AG08395 (cell line): ENCODE results near the gene SYNJ2.
A peak's percentile ranks its signal among the peaks of the same experiment; 100 is the strongest.

Source experiments
- DNase-seq: peaks from one replicate; pipeline ENCODE4 v3.0.0; 2012; ENCODE audit warnings: mixed read lengths, low spot score

SYNJ2 gene

DNA sequence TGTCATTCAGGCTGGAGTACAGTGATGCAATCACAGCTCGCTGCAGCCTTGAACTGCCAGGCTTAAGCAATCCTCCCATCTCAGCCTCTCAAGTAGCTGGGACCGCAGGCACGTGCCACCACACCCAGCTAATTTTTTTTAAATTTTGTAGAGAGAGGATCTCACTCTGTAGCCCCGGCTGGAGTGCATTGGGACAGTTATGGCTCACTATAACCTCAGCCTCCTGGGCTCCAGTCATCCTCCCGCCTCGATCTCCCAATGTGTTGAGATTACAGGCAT lies 99.9 kb downstream of the SYNJ2 start:
- no peak for DNase-seq

DNA sequence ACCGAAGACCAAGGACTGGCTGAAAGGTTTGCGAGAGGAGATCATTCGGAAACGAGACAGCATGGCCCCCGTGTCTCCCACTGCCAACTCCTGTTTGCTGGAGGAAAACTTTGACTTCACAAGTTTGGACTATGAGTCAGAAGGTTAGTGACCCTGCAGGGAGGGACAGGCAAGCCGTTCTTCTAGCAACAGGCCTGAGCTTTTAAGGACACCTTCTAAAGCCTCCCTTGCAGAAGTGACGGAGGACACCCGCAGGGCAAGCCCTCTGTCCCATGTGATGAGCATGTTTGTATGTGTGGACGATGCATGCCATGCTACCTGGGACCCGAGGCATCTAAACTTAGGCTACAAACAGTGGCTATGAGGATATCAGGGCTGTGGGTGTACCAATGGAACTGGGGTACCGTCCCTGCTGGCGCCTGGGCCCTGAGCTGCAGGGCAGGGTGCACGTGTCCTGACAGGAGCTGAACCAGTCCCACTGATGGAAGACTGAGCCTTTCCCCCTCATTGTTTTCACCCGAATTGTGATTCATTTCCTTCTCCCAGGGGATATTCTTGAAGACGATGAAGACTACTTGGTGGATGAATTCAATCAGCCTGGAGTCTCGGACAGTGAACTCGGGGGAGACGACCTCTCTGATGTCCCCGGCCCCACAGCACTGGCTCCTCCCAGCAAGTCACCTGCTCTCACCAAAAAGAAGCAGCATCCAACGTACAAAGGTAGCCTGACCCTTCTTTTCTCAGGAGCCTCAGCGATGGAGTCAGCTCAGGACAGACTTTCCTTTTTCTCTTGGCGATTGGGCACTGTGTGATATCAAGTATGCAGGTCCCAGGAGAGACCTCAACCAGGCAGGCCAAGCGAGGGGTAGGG lies 102.0 kb downstream of the SYNJ2 start:
- DNase-seq = no peak

DNA sequence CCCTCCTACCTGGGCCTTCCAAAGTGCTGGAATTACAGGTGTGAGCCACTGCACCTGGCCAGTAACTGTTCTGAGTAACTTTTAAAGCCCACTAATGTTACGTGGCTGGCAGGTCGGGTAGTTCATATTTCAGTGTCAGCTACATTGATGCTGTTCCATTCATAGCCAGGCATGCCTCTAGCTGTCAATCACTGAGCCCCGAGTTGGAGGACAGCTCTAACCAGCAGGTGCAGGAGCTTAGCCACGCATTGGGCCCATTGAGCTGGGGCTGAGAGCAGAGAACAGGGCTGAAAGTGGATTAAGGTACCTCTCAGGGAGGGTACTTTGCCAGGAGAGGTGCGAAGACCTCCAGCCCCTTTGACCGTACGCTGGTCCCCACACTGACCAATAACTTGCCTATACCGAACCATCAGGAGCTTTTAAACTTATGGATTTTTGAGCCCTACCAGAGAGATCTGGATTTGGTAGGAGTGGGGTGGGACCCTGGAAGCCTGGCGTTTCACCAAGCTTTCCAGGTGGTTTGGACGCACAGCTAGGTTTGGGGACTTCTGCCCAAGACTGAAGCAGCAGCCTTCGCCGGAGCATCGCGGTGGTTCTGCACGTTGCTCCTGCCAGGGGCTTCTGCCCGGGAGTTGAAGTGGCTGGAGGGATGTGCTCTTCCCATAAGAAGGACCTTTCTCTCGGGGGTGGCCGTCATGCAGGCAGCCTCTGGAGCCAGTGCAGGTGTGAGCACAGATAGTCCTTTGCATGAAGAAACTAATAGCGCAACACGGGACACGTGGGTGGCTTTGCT lies 103.8 kb downstream of the SYNJ2 start:
- DNase-seq = no peak

DNA sequence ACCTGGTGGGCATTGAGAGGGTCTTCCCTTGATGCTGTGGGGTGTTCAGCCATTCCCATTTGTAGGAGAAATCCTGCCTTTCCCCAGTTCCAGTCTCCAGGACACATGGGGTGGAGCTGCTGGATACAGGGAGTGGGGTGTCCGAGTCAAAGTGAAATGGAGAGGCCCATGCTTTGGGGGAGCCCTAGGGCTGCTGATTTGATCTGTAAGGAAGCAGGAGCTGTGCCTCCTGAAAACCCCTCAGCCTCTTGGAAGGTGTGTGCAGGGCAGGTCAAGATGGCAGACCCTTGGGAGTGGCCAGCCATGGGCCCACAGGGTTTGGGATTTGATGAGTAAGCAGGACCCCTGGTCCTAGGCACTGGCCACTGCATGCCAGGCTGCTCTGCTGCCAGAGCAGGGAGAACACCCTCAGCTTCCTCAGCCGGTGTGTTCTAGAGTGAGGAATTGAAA lies 104.4 kb downstream of the SYNJ2 start:
- no peak for DNase-seq

DNA sequence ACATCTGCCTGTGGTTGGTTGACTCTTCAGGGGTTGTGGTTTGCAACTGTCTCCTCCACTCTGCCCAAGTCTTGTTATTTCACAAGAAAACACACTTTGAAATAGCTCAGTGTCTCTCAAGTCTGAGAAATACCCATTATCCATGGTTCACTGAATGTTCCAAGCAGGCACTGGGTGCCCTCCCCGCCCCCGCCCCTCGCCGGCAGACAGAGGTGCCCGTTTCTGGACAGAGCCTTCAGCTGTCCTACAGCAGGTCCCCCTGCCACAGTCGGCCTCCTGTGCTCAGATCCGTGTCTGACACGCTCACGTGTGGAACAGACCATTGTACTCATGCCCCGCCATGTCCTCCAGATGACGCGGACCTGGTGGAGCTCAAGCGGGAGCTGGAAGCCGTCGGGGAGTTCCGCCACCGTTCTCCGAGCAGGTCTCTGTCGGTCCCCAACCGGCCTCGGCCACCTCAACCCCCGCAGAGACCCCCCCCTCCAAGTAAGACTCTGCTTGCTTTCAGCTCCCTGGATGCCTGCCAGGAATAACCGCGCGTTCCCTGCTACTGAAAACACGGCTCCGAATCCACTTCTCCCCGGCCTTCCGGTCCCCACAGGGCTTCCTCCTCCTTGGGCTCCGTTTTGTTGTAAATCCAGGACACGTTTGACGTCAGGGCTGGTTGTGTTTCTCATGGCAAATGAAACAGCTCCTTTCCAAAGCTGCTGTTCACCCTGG lies 105.0 kb downstream of the SYNJ2 start:
- DNase-seq = peak; percentile 86

DNA sequence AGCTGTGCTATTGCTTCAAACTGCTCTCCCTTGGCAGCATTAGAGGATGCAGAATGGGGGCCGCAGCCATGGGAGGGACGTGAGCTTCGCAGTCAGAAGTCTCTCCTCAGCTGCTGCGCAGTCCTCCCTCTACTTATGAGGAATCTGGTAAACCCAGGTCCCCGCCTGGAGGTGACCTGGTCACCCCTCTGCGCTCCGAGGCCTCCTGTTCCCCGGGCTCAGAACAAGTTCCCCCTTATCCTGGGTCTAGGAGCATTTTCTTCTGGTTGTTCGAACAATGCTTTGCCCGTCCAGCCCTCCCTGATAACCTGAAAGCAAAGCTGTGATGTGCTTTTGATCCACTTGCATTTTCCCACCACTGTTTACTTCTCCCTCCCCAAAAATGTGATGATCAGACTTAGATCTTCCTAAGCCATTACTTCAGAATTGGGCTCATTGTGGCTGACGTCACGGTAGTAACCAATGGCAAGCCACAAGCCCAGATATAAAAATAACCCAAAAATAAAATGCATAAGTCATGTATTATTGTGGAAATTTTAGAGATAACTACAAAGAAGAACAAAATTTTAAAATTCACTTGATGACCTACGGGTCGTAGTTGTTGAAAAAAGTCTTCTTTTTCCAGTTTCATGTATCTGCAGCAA lies 105.7 kb downstream of the SYNJ2 start:
- no peak for DNase-seq

DNA sequence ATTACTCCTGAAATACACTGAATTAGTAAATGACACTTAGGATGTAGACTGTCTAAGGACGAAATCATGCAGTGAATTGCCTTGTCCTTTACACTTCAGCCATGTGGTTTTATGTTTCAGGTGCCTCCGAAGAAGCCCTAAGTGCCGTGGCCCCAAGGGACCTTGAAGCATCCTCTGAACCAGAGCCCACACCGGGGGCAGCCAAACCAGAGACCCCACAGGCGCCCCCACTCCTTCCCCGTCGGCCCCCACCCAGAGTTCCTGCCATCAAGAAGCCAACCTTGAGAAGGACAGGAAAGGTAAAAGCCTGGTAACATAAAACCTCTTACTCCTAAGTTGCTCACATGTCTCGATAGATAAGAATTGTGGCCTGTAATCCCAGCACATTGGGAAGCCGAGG lies 111.1 kb downstream of the SYNJ2 start:
- no peak for DNase-seq

DNA sequence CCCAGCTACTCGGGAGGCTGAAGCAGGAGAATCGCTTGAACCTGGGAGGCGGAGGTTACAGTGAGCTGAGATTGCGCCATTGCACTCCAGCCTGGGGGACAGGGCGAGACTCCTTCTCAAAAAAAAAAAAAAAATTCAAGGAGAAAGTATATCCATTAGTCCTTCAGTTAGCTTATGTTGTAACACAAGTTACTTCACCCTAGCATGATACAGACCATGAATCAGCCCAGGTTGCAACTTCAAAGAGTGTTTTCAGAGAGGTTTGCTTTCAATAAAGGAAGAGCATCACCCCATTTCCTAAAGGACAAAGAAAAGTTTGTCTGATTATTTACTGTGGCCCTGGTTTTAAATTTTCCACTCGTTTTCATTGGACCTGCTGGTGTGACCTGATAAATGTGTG lies 113.4 kb downstream of the SYNJ2 start:
- DNase-seq = no peak

DNA sequence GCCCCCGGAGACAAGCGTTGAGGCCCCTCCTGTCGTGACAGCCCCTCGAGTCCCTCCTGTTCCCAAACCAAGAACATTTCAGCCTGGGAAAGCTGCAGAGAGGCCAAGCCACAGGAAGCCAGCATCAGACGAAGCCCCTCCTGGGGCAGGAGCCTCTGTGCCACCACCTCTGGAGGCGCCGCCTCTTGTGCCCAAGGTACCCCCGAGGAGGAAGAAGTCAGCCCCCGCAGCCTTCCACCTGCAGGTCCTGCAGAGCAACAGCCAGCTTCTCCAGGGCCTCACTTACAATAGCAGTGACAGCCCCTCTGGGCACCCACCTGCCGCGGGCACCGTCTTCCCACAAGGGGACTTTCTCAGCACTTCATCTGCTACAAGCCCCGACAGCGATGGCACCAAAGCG lies 114.0 kb downstream of the SYNJ2 start:
- no peak for DNase-seq

DNA sequence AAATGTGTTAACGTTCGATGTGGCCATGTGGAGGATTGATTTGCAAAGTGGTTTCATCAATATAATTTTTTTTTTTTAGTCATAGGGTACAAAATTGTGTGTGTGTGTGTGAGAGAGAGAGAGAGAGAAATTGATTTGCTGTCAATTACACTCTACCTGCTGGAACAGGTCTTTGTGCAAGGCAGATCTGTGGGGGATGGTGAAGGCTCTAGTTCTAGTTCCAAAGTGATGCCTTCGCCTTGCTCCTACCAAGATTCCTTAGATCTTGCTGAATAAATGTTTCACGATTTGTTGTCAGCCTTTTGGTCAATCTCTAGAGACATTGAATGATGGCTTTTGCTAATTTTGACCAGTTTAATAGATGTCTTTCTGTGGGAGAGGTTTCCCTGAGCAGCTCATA lies 121.6 kb downstream of the SYNJ2 start:
- DNase-seq = no peak

DNA sequence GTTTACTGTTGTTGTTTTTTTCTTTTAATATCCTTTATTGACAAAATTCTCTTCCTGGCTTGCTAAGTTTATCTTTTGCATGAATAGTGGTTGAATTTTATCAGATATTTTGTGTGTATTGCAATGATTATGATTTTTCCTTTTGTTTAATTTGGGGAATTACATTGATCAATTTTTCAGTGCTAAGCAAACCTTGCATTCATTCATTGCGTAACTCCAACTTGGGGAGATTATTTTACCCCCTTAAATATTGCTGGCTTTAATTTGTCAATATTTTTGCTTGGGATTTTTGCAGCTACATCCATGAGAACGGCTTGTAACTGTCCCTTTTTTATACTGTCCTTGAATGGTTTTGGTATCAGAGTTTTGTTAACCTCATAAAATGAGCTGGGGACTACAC lies 123.0 kb downstream of the SYNJ2 start:
- DNase-seq = no peak

DNA sequence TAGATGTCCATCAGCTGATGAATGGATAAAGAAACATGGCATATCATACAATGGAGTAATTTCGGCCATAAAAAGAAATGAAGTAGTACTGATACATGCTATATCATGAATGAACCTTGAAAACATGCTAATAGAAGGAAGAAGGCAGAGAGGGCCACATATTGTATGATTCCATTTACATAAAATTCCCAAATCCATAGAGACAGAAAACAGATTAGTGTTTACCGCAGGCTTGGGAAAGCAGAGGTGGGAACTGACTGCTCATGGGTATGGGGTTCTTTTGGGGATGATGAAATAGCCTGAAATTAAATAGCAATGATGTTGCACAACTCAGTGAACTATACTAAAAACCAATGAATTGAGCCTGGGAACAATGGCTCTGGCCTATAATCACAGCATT lies 128.1 kb downstream of the SYNJ2 start:
- no peak for DNase-seq

DNA sequence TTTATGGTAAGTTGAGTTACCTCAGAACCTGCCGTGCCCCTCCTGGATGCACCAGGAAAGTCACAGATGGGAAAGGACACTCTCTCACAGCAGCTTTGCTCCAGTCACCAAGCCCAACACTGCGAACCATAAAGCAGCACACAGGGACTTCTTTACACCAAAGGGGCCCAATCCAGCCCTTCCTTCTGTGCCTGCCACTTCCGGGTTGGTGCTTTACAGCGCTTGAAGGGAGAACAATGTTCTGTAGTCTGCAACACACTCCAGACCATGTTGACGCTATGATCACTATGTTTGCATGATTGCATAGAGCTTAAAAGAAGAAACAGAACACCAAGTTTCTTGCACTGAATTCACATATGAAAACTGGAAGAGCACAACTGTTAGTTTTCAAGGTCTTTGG lies 129.3 kb downstream of the SYNJ2 start:
- DNase-seq = no peak

DNA sequence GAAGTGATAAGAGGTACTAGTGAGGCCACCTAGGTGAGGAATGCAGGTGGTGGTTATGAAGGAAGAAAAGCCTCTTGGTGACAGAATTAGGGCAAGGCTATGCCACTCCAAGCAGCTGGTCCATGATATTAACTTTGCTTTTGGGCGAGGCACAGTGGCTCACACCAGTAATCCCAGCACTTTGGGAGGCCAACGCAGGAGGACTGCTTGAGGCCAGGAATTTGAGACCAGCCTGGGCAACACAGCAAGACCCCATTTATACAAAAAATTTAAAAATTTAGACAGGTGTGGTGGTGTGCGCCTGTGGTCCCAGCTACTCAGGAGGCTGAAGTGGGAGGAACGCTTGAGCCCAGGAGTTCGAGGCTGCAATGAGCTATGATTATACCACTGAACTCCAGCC lies 130.3 kb downstream of the SYNJ2 start:
- no peak for DNase-seq

DNA sequence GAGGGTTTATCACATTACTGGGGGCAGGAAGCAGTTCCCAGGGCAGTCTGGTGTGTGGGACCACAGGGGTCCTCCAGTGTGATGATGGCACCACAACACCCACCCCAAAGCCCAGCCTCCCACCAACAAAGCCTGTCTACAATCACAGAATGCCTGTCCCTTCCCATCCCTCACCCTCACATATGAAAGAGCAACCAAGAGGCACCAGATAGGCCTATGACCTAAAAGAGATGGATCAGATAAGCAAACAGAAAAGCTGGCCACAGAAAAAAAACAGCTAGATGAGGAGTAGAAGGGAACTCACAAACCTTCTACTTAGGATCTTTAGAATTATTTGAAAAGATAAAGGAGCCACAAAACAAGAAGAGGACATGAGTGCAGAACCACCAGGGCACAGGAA lies 132.1 kb downstream of the SYNJ2 start:
- DNase-seq = no peak

DNA sequence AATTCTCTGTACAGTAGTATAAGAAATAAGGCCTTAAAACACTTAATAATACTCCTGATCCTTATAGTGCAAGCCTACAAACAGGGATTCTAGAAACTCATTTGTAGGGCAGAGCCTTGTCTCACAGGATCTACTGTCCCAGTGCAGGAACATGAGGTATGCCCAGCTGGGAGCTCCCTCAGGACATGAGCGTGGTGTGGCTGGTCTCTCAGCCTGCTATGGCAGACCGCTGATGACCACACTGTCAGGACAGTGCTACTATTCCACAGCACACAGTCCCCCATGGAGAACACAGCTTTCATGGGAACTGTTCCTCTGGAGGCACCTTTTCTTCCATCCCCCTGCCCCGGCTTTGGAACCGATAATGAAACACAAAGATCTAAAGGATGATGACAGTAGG lies 133.4 kb downstream of the SYNJ2 start:
- no peak for DNase-seq

DNA sequence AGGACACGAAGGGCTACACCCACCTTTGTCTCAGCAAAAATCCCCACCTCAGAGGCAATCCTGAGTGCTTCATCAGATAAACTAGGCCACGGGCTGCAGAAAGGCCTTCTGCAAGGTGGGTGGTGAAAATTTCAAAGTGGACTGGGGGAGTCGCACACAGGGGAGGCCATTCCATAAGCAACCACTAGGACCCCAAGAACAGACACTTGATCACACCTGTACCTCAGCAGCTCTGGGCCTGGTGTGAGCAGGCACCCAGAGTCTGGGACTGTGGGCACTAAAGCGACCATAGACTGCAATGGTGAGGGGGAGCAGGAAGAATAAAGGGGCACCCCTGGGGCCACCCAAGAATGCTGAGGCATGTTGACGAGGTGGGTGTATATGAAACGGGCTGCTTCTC lies 133.8 kb downstream of the SYNJ2 start:
- no peak for DNase-seq

DNA sequence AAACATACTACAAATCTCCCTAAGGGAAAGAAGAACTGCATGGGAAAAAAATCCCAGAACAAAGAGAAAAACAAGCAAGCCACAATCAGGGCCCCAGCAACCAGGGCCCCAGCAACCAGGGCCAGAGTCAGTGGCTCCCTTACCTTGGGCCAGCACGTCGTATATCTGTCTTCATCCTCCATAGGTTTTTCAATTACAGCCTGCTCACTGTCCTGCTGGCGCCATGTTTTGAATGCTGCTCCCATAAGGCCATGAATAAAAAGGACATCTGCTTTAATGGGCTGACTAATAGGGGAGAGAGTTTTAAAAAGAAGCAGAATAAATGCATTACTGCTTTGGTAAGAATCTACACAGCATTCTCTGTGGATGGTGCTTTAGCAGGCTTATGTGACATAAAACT lies 137.2 kb downstream of the SYNJ2 start:
- DNase-seq = no peak

DNA sequence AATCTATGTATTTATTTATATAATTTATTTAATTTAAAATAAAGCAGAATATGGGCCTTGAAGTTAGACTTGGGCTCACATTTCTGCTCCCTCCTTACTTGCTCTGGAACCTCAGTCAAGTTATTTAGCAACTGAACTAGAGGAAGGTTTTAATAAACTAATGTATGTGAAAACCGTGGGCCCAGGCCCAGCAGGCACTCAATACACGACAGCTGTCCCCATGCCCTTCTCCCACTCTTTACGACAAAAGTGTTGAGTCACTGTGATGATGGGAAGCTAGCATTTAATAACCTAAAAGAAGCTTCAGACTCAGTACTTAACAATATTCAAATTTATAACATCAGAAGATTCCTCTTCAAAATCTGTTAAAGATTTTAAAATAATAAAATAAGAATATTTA lies 139.7 kb downstream of the SYNJ2 start:
- no peak for DNase-seq

DNA sequence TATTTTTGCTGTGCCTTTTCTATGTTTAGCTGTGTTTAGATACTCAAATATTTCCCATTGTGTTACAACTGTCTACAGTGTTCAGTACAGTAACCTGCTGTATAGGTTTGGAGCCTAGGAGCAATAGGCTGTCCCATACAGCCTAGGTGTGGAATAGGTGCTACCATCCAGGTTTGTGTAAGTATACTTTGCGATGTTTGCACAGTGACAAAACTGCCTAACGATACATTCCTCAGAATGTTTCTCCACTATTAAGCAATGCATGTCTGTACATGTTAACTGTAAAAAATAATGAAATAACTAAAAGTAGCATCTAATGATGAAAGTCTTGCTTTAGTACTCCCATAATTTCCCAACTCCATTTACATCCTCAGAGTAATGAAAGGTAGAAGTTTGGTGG lies 140.4 kb downstream of the SYNJ2 start:
- no peak for DNase-seq

DNA sequence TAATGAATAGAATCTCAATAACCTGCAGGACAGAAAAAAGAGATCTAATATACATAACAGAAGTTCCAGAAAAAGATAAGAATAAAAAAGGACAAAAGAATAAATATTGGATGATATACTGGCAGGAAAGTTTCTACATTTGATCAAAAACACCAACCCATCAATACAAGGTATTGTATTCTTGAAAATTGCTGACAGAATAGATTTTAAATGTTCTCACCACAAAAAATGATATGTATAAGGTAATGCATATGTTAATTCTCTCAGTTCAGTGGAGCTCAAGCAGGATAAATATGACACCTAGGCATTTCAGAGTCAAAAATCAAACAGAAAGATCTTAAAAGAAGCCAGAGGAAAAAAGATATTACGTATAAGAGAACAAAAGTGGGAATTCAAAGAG lies 142.6 kb downstream of the SYNJ2 start:
- no peak for DNase-seq

DNA sequence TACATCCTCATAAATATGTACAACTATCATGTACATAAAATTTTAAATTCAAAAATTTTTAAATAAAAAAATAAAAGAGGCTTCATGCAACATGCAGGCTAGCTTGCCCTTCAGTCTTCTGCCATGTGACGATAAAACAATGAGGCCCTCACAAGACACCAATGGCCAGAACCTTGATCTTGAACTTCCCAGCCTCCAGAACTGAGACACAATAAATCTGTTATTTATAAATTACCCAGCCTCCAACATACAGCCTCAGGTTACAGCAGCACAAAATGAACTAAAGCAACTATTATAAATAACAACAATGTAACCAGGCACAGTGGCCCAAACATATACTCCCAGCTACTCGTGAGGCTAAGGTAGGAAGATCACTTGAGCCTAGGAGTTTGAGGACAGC lies 143.6 kb downstream of the SYNJ2 start:
- DNase-seq = no peak

DNA sequence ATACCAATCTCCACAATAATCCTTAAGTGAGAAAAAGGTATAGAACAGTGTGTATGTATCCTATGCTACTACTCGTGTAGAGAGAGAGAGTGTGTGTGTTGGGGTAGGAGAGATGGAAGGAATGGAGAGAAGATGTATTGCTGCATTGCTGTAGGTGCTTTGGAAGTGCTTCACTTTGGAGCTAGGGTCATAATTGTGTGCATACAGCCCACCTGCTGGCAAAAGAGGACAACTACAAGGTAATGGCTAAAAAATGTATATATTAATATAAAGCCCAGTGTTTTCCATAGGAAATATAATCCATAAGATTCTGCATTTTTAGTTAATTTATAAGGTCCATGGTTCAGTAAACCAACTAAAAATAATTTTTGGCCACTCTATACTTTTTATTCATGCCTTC lies 150.3 kb downstream of the SYNJ2 start:
- peak; percentile 6 for DNase-seq
